Gastrocnemius medialis (tissue), 4 donors: ENCODE measurements around the gene SANBR.
"Not testable (repeated sequence)": the region's sequence is repeated elsewhere in the genome, so short reads cannot be mapped to it uniquely, and the experiment has no call there.

Experiments used
- POLR2A ChIP-seq, 2 donors: fragments of 450-650 bp; IDR thresholded peaks; one replicate each; pipeline ENCODE4 v1.6.1; 2017; ENCODE audit warnings: antibody characterized with exemption in 2 of 2, mild to moderate bottlenecking in 2 of 2, moderate library complexity in 2 of 2
- TF ChIP-seq, protein P1 (sequence below), 5 experiments: fragments of 450-650 bp in 3 of 5; fragments of 200-600 bp in 2 of 5; sonication (generic) in 2 of 5; IDR thresholded peaks in 4 of 5; conservative IDR thresholded peaks in 1 of 5; 1 replicate in 4 of 5; 2 replicates in 1 of 5; pipeline ENCODE4 v1.5.1; 2016 to 2019; ENCODE audit warnings: antibody characterized with exemption in 5 of 5, mild to moderate bottlenecking in 3 of 5, moderate library complexity in 3 of 5

DNA sequence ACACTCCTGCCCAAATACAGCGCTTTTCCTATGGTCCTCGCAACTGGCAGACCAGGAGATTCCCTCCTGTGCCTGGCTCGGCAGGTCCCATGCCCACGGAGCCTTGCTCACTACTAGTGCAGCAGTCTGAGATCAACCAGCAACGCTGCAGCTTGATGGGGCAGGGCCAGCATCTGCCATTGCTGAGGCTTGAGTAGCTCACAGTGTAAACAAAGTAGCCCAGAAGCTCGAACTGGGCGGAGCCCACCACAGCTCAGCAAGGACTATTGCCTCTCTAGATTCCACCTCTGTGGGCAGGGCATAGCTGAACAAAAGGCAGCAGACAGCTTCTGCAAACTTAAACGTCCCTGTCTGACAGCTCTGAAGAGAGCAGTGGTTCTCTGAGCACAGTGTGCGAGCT, 31.1 kb upstream of the SANBR start:
- TF ChIP-seq, protein P1, sequence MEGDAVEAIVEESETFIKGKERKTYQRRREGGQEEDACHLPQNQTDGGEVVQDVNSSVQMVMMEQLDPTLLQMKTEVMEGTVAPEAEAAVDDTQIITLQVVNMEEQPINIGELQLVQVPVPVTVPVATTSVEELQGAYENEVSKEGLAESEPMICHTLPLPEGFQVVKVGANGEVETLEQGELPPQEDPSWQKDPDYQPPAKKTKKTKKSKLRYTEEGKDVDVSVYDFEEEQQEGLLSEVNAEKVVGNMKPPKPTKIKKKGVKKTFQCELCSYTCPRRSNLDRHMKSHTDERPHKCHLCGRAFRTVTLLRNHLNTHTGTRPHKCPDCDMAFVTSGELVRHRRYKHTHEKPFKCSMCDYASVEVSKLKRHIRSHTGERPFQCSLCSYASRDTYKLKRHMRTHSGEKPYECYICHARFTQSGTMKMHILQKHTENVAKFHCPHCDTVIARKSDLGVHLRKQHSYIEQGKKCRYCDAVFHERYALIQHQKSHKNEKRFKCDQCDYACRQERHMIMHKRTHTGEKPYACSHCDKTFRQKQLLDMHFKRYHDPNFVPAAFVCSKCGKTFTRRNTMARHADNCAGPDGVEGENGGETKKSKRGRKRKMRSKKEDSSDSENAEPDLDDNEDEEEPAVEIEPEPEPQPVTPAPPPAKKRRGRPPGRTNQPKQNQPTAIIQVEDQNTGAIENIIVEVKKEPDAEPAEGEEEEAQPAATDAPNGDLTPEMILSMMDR (IDR thresholded peaks at IDR 0.05 in 4 of 5, conservative IDR thresholded peaks at IDR 0.05 in 1 of 5): not testable (repeated sequence)
- not testable (repeated sequence) for TF ChIP-seq POLR2A (IDR thresholded peaks at IDR 0.05)
